WTC11 (cell line): ENCODE results near the gene CNIH3.

Experiments
- ATF2 ChIP-seq: sonication (generic); formaldehyde crosslinking; IDR thresholded peaks from 2 replicates; pipeline ENCODE4 v1.8.1; 2022; ENCODE audit warnings: low read depth, missing genetic modification reagents, borderline replicate concordance
- CTCF ChIP-seq: fragments of 200-600 bp; IDR thresholded peaks from 2 replicates; pipeline ENCODE4 v1.8.0; 2022; ENCODE audit warnings: antibody characterized with exemption
- ESRRA ChIP-seq: sonication (generic); formaldehyde crosslinking; IDR thresholded peaks from 2 replicates; pipeline ENCODE4 v1.8.1; 2022; ENCODE audit warnings: mild to moderate bottlenecking, missing genetic modification reagents, borderline replicate concordance
- FOXJ3 ChIP-seq: sonication (generic); formaldehyde crosslinking; IDR thresholded peaks from 2 replicates; pipeline ENCODE4 v1.9.0; 2021; ENCODE audit warnings: missing genetic modification reagents, mild to moderate bottlenecking, borderline replicate concordance
- NR2C2 ChIP-seq: sonication (generic); formaldehyde crosslinking; IDR thresholded peaks from 2 replicates; pipeline ENCODE4 v1.8.0; 2022; ENCODE audit warnings: mild to moderate bottlenecking, missing genetic modification reagents
- TEAD4 ChIP-seq: sonication (generic); formaldehyde crosslinking; IDR thresholded peaks from 2 replicates; pipeline ENCODE4 v1.8.0; 2022; ENCODE audit warnings: mild to moderate bottlenecking, missing genetic modification reagents
- USF2 ChIP-seq: sonication (generic); formaldehyde crosslinking; IDR thresholded peaks from 2 replicates; pipeline ENCODE4 v1.8.1; 2023; ENCODE audit warnings: mild to moderate bottlenecking, missing genetic modification reagents, moderate library complexity

GRCh38 chr1:224769452-224770335, 153.6 kb downstream of the CNIH3 start:
- TF ChIP-seq FOXJ3 (CRISPR knock-in tag) (no peak), ATF2 (CRISPR knock-in tag) (no peak), CTCF (no peak), USF2 (no peak), TEAD4 (CRISPR knock-in tag) (no peak), NR2C2 (CRISPR knock-in tag) (no peak), ESRRA (CRISPR knock-in tag) (no peak)
